GM12878 (cell line): ENCODE data around the gene GAB3. TPM values are rescaled to one million over a fixed set of nuclear protein-coding genes. Genes with fewer than 3 reads are reported as not detected.
"Not testable (repeated sequence)": the region's sequence is repeated elsewhere in the genome, so short reads cannot be mapped to it uniquely, and the experiment has no call there.

ENCODE experiments used
- ATAC-seq: fragments of 200-7000 bp; cut with Tn5 transposase; 3 replicates; pipeline ENCODE4 v1.9.1; 2020; ENCODE audit warnings: mild to moderate bottlenecking, moderate library complexity
- BruUV-seq: library from RNA; stranded (reverse); fragments of 400-500 nt; replicated peaks from 2 replicates; lab custom pipeline; 2021; lab: Mats Ljungman, UMichigan
- CTCF ChIA-PET: fragments of 300-600 bp; sonication (Branson Sonifier 250); formaldehyde crosslinking; extraction: SDS; loops from one replicate; lab custom pipeline; 2021; ENCODE audit warnings: inconsistent platforms; lab: Yijun Ruan, JAX
- POLR2A ChIA-PET: fragments of 350-600 bp; formaldehyde crosslinking; extraction: SDS; loops from one replicate; lab custom pipeline; 2021; ENCODE audit warnings: inconsistent platforms; lab: Charles Lee
- RAD21 ChIA-PET: fragments of 300-600 bp; sonication (Branson Sonifier 250); formaldehyde crosslinking; loops from one replicate; lab custom pipeline; 2023; ENCODE audit warnings: antibody characterized with exemption; ENCODE audit not compliant: unreplicated experiment; lab: Charles Lee
- SMC1A ChIA-PET: fragments of 300-600 bp; sonication (Branson Sonifier 250); formaldehyde crosslinking; loops from one replicate; lab custom pipeline; 2023; ENCODE audit not compliant: unreplicated experiment, uncharacterized antibody; lab: Charles Lee
- DNase-seq: peaks from one replicate; pipeline ENCODE4 v3.0.0-alpha.2; 2011; ENCODE audit warnings: low read depth, low spot score
- FAIRE-seq: peaks from 3 replicates; lab custom pipeline; 2011; peaks lifted over from hg19 to GRCh38; lab: Jason Lieb, UNC
- H2AFZ ChIP-seq: 2 replicates; pipeline ENCODE4 v1.6.0; 2011; ENCODE audit warnings: low read depth, low read length, control low read depth; ENCODE audit not compliant: control insufficient read depth
- H3K27ac ChIP-seq: 2 replicates; pipeline ENCODE4 v1.5.1; 2011; ENCODE audit warnings: control low read depth; ENCODE audit not compliant: control insufficient read depth, insufficient read depth
- H3K27me3 ChIP-seq, 2 experiments: replicated peaks in 1 of 2; 2 replicates each; pipeline versions ENCODE4 v1.6.0 to v1.6.1; 2011; ENCODE audit warnings: low read length in 1 of 2; ENCODE audit not compliant: control insufficient read depth in 2 of 2, insufficient read depth in 2 of 2
- H3K36me3 ChIP-seq, 2 experiments: 2 replicates each; pipeline ENCODE4 v1.5.1; 2011; ENCODE audit warnings: low read length in 1 of 2; ENCODE audit not compliant: control insufficient read depth in 2 of 2, insufficient read depth in 2 of 2
- H3K4me1 ChIP-seq: 2 replicates; pipeline ENCODE4 v1.6.1; 2011; ENCODE audit warnings: mild to moderate bottlenecking, low read length, moderate library complexity, mixed read lengths; ENCODE audit not compliant: control insufficient read depth, insufficient read depth
- H3K4me2 ChIP-seq: 2 replicates; pipeline ENCODE4 v1.6.0; 2011; ENCODE audit warnings: control low read depth; ENCODE audit not compliant: control insufficient read depth, insufficient read depth
- H3K4me3 ChIP-seq: fragments of 200-600 bp; sonication (generic); 2 replicates; pipeline ENCODE4 v1.5.1; 2016
- H3K79me2 ChIP-seq: 2 replicates; pipeline ENCODE4 v1.6.0; 2011; ENCODE audit warnings: low read length; ENCODE audit not compliant: control insufficient read depth, insufficient read depth
- H3K9ac ChIP-seq: 2 replicates; pipeline ENCODE4 v1.8.0; 2011; ENCODE audit warnings: low read length, control low read depth, mixed read lengths; ENCODE audit not compliant: control insufficient read depth, insufficient read depth
- H3K9me3 ChIP-seq: replicated peaks from 3 replicates; pipeline ENCODE4 v1.5.1; 2011; ENCODE audit warnings: mild to moderate bottlenecking, low read length; ENCODE audit not compliant: control insufficient read depth, insufficient read depth
- H4K20me1 ChIP-seq: 2 replicates; pipeline ENCODE4 v1.6.0; 2011; ENCODE audit not compliant: control insufficient read depth, insufficient read depth
- WGBS: methylation state at CpG from one replicate; pipeline ENCODE4 v1.1.6; 2016; ENCODE audit warnings: low lambda C conversion rate; ENCODE audit not compliant: insufficient replicate concordance, insufficient coverage; ENCODE audit errors: missing lambda C conversion rate; 5-methylcytosine and 5-hydroxymethylcytosine counted together
- in situ Hi-C: fragments of 300-500 bp; cut with MboI; formaldehyde crosslinking; loops from 9 replicates; pipeline ENCODE4 v1.14.3; 2018; ENCODE audit warnings: mixed read lengths
- intact Hi-C: fragments of 100-400 bp; cut with micrococcal nuclease; formaldehyde crosslinking; loops from one replicate; pipeline ENCODE4 v1.14.2; 2022; ENCODE audit not compliant: unreplicated experiment
- polyA plus RNA-seq, 11 experiments: library from polyadenylated mRNA; depleted of rRNA in 4 of 11; unstranded in 6 of 11; stranded (reverse) in 5 of 11; fragments of >200 nt; fragmentation: Nextera tagmentation in 4 of 11; fragmentation: Illumina TruSeq in 1 of 11; extraction: Ambion mirVana in 4 of 11; extraction: Trizol in 1 of 11; gene quantifications; 1 replicate in 1 of 11; 2 replicates in 10 of 11; pipeline versions ENCODE4 v1.2.1 to v1.2.3, GENCODE V29; 2011 to 2016; ENCODE audit warnings: inconsistent platforms in 2 of 11, missing spikeins in 2 of 11, low read depth in 1 of 11
- total RNA-seq, 4 experiments: library from RNA; depleted of rRNA in 3 of 4; stranded (reverse); fragments of >200 nt in 3 of 4; fragmentation: Illumina TruSeq in 1 of 4; extraction: Trizol in 1 of 4; gene quantifications; 2 replicates each; pipeline versions ENCODE4 v1.2.1 to v1.2.3, GENCODE V29; 2013 to 2021

Gene GAB3
- total and polyA plus RNA-seq, 10 of the 15 experiments (the other 5 are each of a cell fraction or from before 2014, with no cell fraction given): 0.10 to 2.0 (median 0.85) TPM

DNA sequence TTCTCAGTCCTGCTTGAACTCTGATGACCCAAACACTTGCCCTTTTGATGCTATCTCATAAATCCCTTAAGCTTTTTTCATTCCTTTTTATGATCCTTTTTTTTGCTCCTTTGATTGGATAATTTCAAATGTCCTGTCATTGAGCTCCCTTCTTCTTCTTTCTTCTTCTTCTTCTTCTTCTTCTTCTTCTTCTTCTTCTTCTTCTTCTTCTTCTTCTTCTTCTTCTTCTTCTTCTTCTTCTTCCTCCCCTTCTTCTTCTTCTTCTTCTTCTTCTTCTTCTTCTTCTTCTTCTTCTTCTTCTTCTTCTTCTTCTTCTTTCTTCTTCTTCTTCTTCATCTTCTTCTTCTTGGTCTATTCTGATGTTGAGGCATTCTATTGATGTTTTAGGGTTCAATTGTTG, 78.8 kb downstream of the GAB3 start:
- SMC1A ChIA-PET, H2AFZ ChIP-seq, H3K4me3 ChIP-seq, DNase-seq, H3K9ac ChIP-seq, H3K4me1 ChIP-seq, BruUV-seq, H3K36me3 ChIP-seq, H3K4me2 ChIP-seq, RAD21 ChIA-PET, H3K27me3 ChIP-seq, H3K27ac ChIP-seq, H4K20me1 ChIP-seq, ATAC-seq, CTCF ChIA-PET, FAIRE-seq, H3K9me3 ChIP-seq, in situ Hi-C loops, H3K79me2 ChIP-seq, intact Hi-C loops: not testable (repeated sequence)
- POLR2A ChIA-PET: interaction anchor here (0.7 kb wide), 1 partner anchor 239 kb away, joined by 5 read pairs; no protein-coding TSS in a partner anchor

DNA sequence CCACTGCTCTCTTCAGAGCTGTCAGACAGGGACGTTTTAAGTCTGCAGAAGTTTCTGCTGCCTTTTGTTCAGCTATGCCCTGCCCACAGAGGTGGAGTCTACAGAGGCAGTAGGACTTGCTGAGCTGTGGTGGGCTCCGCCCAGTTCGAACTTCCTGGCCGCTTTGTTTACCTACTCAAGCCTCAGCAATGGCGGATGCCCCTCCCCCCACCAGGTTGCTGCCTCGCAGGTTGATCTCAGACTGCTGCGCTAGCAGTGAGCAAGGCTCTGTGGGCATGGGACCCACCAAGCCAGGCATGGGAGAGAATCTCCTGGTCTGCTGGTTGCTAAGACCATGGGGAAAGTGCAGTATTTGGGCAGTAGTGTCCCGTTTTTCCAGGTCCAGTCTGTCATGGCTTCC, 80.0 kb downstream of the GAB3 start:
- H3K9ac ChIP-seq, DNase-seq, POLR2A ChIA-PET, intact Hi-C loops, H4K20me1 ChIP-seq, SMC1A ChIA-PET, H2AFZ ChIP-seq, H3K79me2 ChIP-seq, H3K27ac ChIP-seq, H3K9me3 ChIP-seq, CTCF ChIA-PET, ATAC-seq, H3K4me1 ChIP-seq, H3K27me3 ChIP-seq, FAIRE-seq, in situ Hi-C loops, RAD21 ChIA-PET, BruUV-seq, H3K4me2 ChIP-seq, H3K36me3 ChIP-seq, H3K4me3 ChIP-seq: not testable (repeated sequence)
- 31% methylated on average over 8 of the region's 8 CpGs for WGBS
